ENCODE results near the gene LRRK1. TPM values are rescaled to one million over a fixed set of nuclear protein-coding genes. Genes with fewer than 3 reads are reported as not detected.

The LRRK1 gene
- total RNA-seq, 3 donors from 2014 or later (not counting 1 experiment from before 2014, with no cell fraction given) = 1.2 to 5.5 (median 3.2) TPM

- DNase-seq (no peak), ATAC-seq (no peak)
- H3K27me3 Mint-ChIP-seq (ENCODE audit: low read depth in 2 of 2) = peaks cover 0 to 3% of the 10 kb centered on the region in 2 donors
- H3K9me3 Mint-ChIP-seq = no peaks in the 10 kb centered on the region
- TF ChIP-seq CTCF (IDR thresholded peaks at IDR 0.05) = no peak
- H3K36me3 Mint-ChIP-seq = no peaks in the 10 kb centered on the region
- no peak overlapping the region for H3K27ac Mint-ChIP-seq
- H3K27me3 ChIP-seq (ENCODE audit: control insufficient read depth, insufficient read depth, low read length) = no peaks in the 10 kb centered on the region
- no peaks in the 10 kb centered on the region for H3K9me3 ChIP-seq (ENCODE audit: control insufficient read depth, insufficient read depth, low read length)
- no peaks in the 10 kb centered on the region for H3K36me3 ChIP-seq (ENCODE audit: control insufficient read depth, insufficient read depth, low read length)
- no peaks in the 10 kb centered on the region for H3K4me1 ChIP-seq (ENCODE audit: control insufficient read depth, insufficient read depth, low read length)
- intact Hi-C loops (cut with micrococcal nuclease) = no loop called here
- 91% methylated on average over 10 of the region's 10 CpGs for WGBS (ENCODE audit: insufficient coverage)
- no peak overlapping the region for H3K4me3 Mint-ChIP-seq
- H3K27ac ChIP-seq (ENCODE audit: low read length) = no peak overlapping the region
- no peak overlapping the region for H3K4me3 ChIP-seq (ENCODE audit: low read length)
- no peaks in the 10 kb centered on the region for H3K4me1 Mint-ChIP-seq
Measured at GRCh38 chr15:100942656-100943425, 23.7 kb downstream of the LRRK1 start.

- Histone ChIP-seq H3K27ac (ENCODE audit: low read length) (no peak overlapping the region), H3K4me3 (ENCODE audit: low read length) (no peak overlapping the region)
Measured at GRCh38 chr15:100944244-100944895, 25.2 kb downstream of the LRRK1 start.

GRCh38 chr15:100944986-100945385 lies 25.8 kb downstream of the LRRK1 start:
- Mint-ChIP-seq H3K27ac (no peak overlapping the region), H3K27me3 (ENCODE audit: low read depth in 2 of 2) (peaks cover 3 to 17% of the 10 kb centered on the region in 2 donors), H3K36me3 (no peaks in the 10 kb centered on the region), H3K4me3 (no peak overlapping the region), H3K9me3 (no peaks in the 10 kb centered on the region), H3K4me1 (no peaks in the 10 kb centered on the region)
- TF ChIP-seq CTCF (IDR thresholded peaks at IDR 0.05) = no peak
- H3K27me3 ChIP-seq (ENCODE audit: control insufficient read depth, insufficient read depth, low read length) = no peaks in the 10 kb centered on the region
- H3K27ac ChIP-seq (ENCODE audit: low read length) = no peak overlapping the region
- no peak overlapping the region for H3K4me3 ChIP-seq (ENCODE audit: low read length)
- ATAC-seq = no peak
- intact Hi-C loops (cut with micrococcal nuclease) = no loop called here
- no peak for DNase-seq
- 88% methylated on average over 6 of the region's 6 CpGs for WGBS (ENCODE audit: insufficient coverage)
- no peaks in the 10 kb centered on the region for H3K9me3 ChIP-seq (ENCODE audit: control insufficient read depth, insufficient read depth, low read length)
- H3K36me3 ChIP-seq (ENCODE audit: control insufficient read depth, insufficient read depth, low read length) = no peaks in the 10 kb centered on the region
- H3K4me1 ChIP-seq (ENCODE audit: control insufficient read depth, insufficient read depth, low read length) = no peaks in the 10 kb centered on the region

More at GRCh38 chr15:100944244-100944895, 25.2 kb downstream of the LRRK1 start:
- H3K9me3 Mint-ChIP-seq = no peaks in the 10 kb centered on the region
- intact Hi-C loops (cut with micrococcal nuclease) = no loop called here
- H3K27ac Mint-ChIP-seq = no peak overlapping the region
- DNase-seq (no peak), ATAC-seq (no peak)
- H3K27me3 ChIP-seq (ENCODE audit: control insufficient read depth, insufficient read depth, low read length) = no peaks in the 10 kb centered on the region
- H3K36me3 Mint-ChIP-seq = no peaks in the 10 kb centered on the region
- H3K27me3 Mint-ChIP-seq (ENCODE audit: low read depth in 2 of 2) = peaks cover 3 to 12% of the 10 kb centered on the region in 2 donors
- no peak overlapping the region for H3K4me3 Mint-ChIP-seq
- H3K4me1 Mint-ChIP-seq = no peaks in the 10 kb centered on the region
- H3K4me1 ChIP-seq (ENCODE audit: control insufficient read depth, insufficient read depth, low read length) = no peaks in the 10 kb centered on the region
- WGBS (ENCODE audit: insufficient coverage) = 71% methylated on average over 5 of the region's 7 CpGs
- no peaks in the 10 kb centered on the region for H3K9me3 ChIP-seq (ENCODE audit: control insufficient read depth, insufficient read depth, low read length)
- TF ChIP-seq CTCF (IDR thresholded peaks at IDR 0.05) = no peak
- no peaks in the 10 kb centered on the region for H3K36me3 ChIP-seq (ENCODE audit: control insufficient read depth, insufficient read depth, low read length)

Measured in natural killer cell (primary cell).